Measurements from ENCODE around the gene MAP2K5.

The MAP2K5 gene

GRCh38 chr15:67762610-67763368 lies 220.3 kb downstream of the MAP2K5 start:
- peak; percentile 72 for DNase-seq

GRCh38 chr15:67765701-67766100 lies 223.2 kb downstream of the MAP2K5 start:
- no peak for DNase-seq

GRCh38 chr15:67766968-67767367 lies 224.5 kb downstream of the MAP2K5 start:
- no peak for DNase-seq

GRCh38 chr15:67768313-67768977 lies 225.9 kb downstream of the MAP2K5 start:
- no peak for DNase-seq

- no peak for DNase-seq
These were observed 227.2 kb downstream of the MAP2K5 start for GRCh38 chr15:67769497-67770357.

GRCh38 chr15:67770358-67770628 lies 227.8 kb downstream of the MAP2K5 start:
- DNase-seq = no peak

GRCh38 chr15:67771189-67771800 lies 228.8 kb downstream of the MAP2K5 start:
- DNase-seq = no peak

GRCh38 chr15:67774626-67775025 lies 232.1 kb downstream of the MAP2K5 start:
- DNase-seq = no peak

- no peak for DNase-seq
These were observed 232.7 kb downstream of the MAP2K5 start for GRCh38 chr15:67775250-67775649.

GRCh38 chr15:67775998-67776397 lies 233.5 kb downstream of the MAP2K5 start:
- DNase-seq = no peak

- no peak for DNase-seq
These were observed 234.1 kb downstream of the MAP2K5 start for GRCh38 chr15:67776600-67776999.

GRCh38 chr15:67777071-67777470 lies 234.6 kb downstream of the MAP2K5 start:
- DNase-seq = no peak

- DNase-seq = no peak
These were observed 235.3 kb downstream of the MAP2K5 start for GRCh38 chr15:67777773-67778172.

- DNase-seq = no peak
These were observed 236.6 kb downstream of the MAP2K5 start for GRCh38 chr15:67778968-67779548.

GRCh38 chr15:67779549-67780111 lies 237.1 kb downstream of the MAP2K5 start:
- no peak for DNase-seq

- DNase-seq = no peak
These were observed 238.6 kb downstream of the MAP2K5 start for GRCh38 chr15:67781061-67781460.

GRCh38 chr15:67781907-67782690 lies 239.6 kb downstream of the MAP2K5 start:
- no peak for DNase-seq

GRCh38 chr15:67782691-67782991 lies 240.1 kb downstream of the MAP2K5 start:
- no peak for DNase-seq

- peak; percentile 28 for DNase-seq
These were observed 240.8 kb downstream of the MAP2K5 start for GRCh38 chr15:67783303-67783702.

GRCh38 chr15:67784090-67784781 lies 241.7 kb downstream of the MAP2K5 start:
- no peak for DNase-seq

GRCh38 chr15:67784856-67785430 lies 242.4 kb downstream of the MAP2K5 start:
- DNase-seq = no peak
